ENCODE results near the gene ZNF470. TPM values are rescaled to one million over a fixed set of nuclear protein-coding genes. Genes with fewer than 3 reads are reported as not detected.

Gene ZNF470
- total and polyA plus RNA-seq, 8 donors, result 4.2 to 8.8 (median 8.3) TPM

- ATAC-seq, result no peak
- H3K36me3 ChIP-seq, result peaks cover 0 to 75% of the 10 kb centered on the region in 2 donors
- no peak for DNase-seq
- peaks cover 0 to 100% of the 10 kb centered on the region in 2 donors for H3K9me3 ChIP-seq
- H3K27ac ChIP-seq, result no peak overlapping the region
- H3K27me3 ChIP-seq, result no peaks in the 10 kb centered on the region
- intact Hi-C loops (cut with DNase I), result no loop called here
- no peak overlapping the region for H3K4me3 ChIP-seq
- TF ChIP-seq CTCF (IDR thresholded peaks at IDR 0.05), result no peak
- H3K4me1 ChIP-seq, result no peaks in the 10 kb centered on the region
Observed at GRCh38 chr19:56617531-56617930, 50.3 kb downstream of the ZNF470 start.

- H3K4me1 ChIP-seq, result no peaks in the 10 kb centered on the region
- TF ChIP-seq CTCF (IDR thresholded peaks at IDR 0.05), result no peak
- no peak for DNase-seq
- no peak overlapping the region for H3K4me3 ChIP-seq
- peaks cover 0 to 100% of the 10 kb centered on the region in 2 donors for H3K9me3 ChIP-seq
- peaks cover 0 to 76% of the 10 kb centered on the region in 2 donors for H3K36me3 ChIP-seq
- no peak for ATAC-seq
- no peak overlapping the region for H3K27ac ChIP-seq
- intact Hi-C loops (cut with DNase I), result no loop called here
- H3K27me3 ChIP-seq, result no peaks in the 10 kb centered on the region
Observed at GRCh38 chr19:56619121-56619520, 51.9 kb downstream of the ZNF470 start.

- intact Hi-C loops (cut with DNase I), result no loop called here
- H3K36me3 ChIP-seq, result peaks cover 0 to 76% of the 10 kb centered on the region in 2 donors
Observed at GRCh38 chr19:56622374-56622773, 55.1 kb downstream of the ZNF470 start.

GRCh38 chr19:56623006-56623405 is 55.7 kb downstream of the ZNF470 start:
- TF ChIP-seq CTCF (IDR thresholded peaks at IDR 0.05), result no peak
- Histone ChIP-seq H3K27me3 (no peaks in the 10 kb centered on the region), H3K27ac (no peak overlapping the region), H3K4me3 (no peak overlapping the region), H3K36me3 (peaks cover 0 to 73% of the 10 kb centered on the region in 2 donors), H3K4me1 (no peaks in the 10 kb centered on the region), H3K9me3 (peaks cover 0 to 100% of the 10 kb centered on the region in 2 donors)
- DNase-seq (no peak), ATAC-seq (no peak)
- intact Hi-C loops (cut with DNase I), result no loop called here

More at GRCh38 chr19:56622374-56622773, 55.1 kb downstream of the ZNF470 start:
- peaks cover 0 to 100% of the 10 kb centered on the region in 2 donors for H3K9me3 ChIP-seq
- DNase-seq, result no peak
- ATAC-seq, result no peak
- H3K27ac ChIP-seq, result no peak overlapping the region
- H3K27me3 ChIP-seq, result no peaks in the 10 kb centered on the region
- no peak for TF ChIP-seq CTCF (IDR thresholded peaks at IDR 0.05)
- H3K4me1 ChIP-seq, result no peaks in the 10 kb centered on the region
- H3K4me3 ChIP-seq, result no peak overlapping the region

GRCh38 chr19:56625708-56626107 is 58.4 kb downstream of the ZNF470 start:
- H3K27ac ChIP-seq, result no peak overlapping the region
- no peaks in the 10 kb centered on the region for H3K27me3 ChIP-seq
- no peak for ATAC-seq
- H3K4me1 ChIP-seq, result no peaks in the 10 kb centered on the region
- DNase-seq, result no peak
- H3K9me3 ChIP-seq, result peaks cover 0 to 99% of the 10 kb centered on the region in 2 donors
- intact Hi-C loops (cut with DNase I), result no loop called here
- H3K4me3 ChIP-seq, result no peak overlapping the region
- peaks cover 0 to 56% of the 10 kb centered on the region in 2 donors for H3K36me3 ChIP-seq
- TF ChIP-seq CTCF (IDR thresholded peaks at IDR 0.05), result no peak

All from left lung (tissue), 10 donors.